GM12891 (cell line): Measurements from ENCODE around the gene PGS1.

ENCODE experiments used
- DNase-seq: peaks from one replicate; pipeline ENCODE4 v3.0.0; 2011; ENCODE audit warnings: low spot score; ENCODE audit not compliant: insufficient read length
- FAIRE-seq: peaks from 2 replicates; lab custom pipeline; 2011; peaks lifted over from hg19 to GRCh38; lab: Jason Lieb, UNC
- PAX5 ChIP-seq: IDR thresholded peaks from 2 replicates; pipeline ENCODE4 v1.6.1; 2011; ENCODE audit warnings: low read length, moderate library complexity, mild to moderate bottlenecking; ENCODE audit not compliant: insufficient read depth, severe bottlenecking
- POLR2A ChIP-seq: IDR thresholded peaks from 2 replicates; pipeline ENCODE4 v1.6.1; 2011; ENCODE audit warnings: low read depth, low read length, control low read depth
- POLR2AphosphoS5 ChIP-seq: IDR thresholded peaks from 2 replicates; pipeline ENCODE4 v1.6.1; 2011; ENCODE audit warnings: low read depth, low read length, control low read depth
- POU2F2 ChIP-seq: IDR thresholded peaks from 2 replicates; pipeline ENCODE4 v1.6.1; 2011; ENCODE audit warnings: low read depth, mild to moderate bottlenecking, control low read depth, low read length, moderate library complexity
- SPI1 ChIP-seq: IDR thresholded peaks from 2 replicates; pipeline ENCODE4 v1.6.1; 2011; ENCODE audit warnings: low read depth, low read length, control low read depth
- TAF1 ChIP-seq: IDR thresholded peaks from 2 replicates; pipeline ENCODE4 v1.6.1; 2011; ENCODE audit warnings: low read depth, low read length, control low read depth

PGS1 gene

GRCh38 chr17:78383725-78384471 lies 5.4 kb downstream of the PGS1 start:
- TF ChIP-seq PAX5 (no peak), TAF1 (no peak), POLR2AphosphoS5 (0 out of 2 replicates have a peak, but pooled peaks have one; percentile 36), POLR2A (no peak), SPI1 (peak; percentile 53; the same call in 1 of the 2 replicates), POU2F2 (no peak)
- FAIRE-seq (peak; percentile 41), DNase-seq (no peak)

- FAIRE-seq (peak; percentile 38), DNase-seq (no peak)
- TF ChIP-seq SPI1 (no peak), POLR2A (no peak), POLR2AphosphoS5 (no peak), TAF1 (no peak), PAX5 (no peak), POU2F2 (no peak)
Measured at GRCh38 chr17:78384479-78385175, 6.2 kb downstream of the PGS1 start.

- TF ChIP-seq POLR2AphosphoS5 (no peak), SPI1 (peak; percentile 99)
- peak; percentile 58 for FAIRE-seq
- DNase-seq, result no peak
Measured at GRCh38 chr17:78387977-78388941, 9.8 kb downstream of the PGS1 start.

GRCh38 chr17:78390241-78391050 lies 12.0 kb downstream of the PGS1 start:
- DNase-seq, result no peak
- FAIRE-seq, result no peak
- TF ChIP-seq POLR2A (no peak), POLR2AphosphoS5 (no peak), POU2F2 (no peak), TAF1 (no peak), SPI1 (no peak), PAX5 (no peak)

- FAIRE-seq (no peak), DNase-seq (no peak)
- TF ChIP-seq POLR2A, result no peak
- no peak for TF ChIP-seq TAF1
- TF ChIP-seq POU2F2, result no peak
- TF ChIP-seq POLR2AphosphoS5, result no peak
- TF ChIP-seq SPI1, result no peak
- TF ChIP-seq PAX5, result no peak
Measured at GRCh38 chr17:78391051-78391431, 12.6 kb downstream of the PGS1 start.

GRCh38 chr17:78391843-78392242 lies 13.4 kb downstream of the PGS1 start:
- no peak for TF ChIP-seq SPI1
- TF ChIP-seq PAX5, result no peak
- TF ChIP-seq POLR2AphosphoS5, result no peak
- no peak for FAIRE-seq
- no peak for DNase-seq

GRCh38 chr17:78392295-78392694 lies 13.8 kb downstream of the PGS1 start:
- DNase-seq, result no peak
- no peak for FAIRE-seq
- TF ChIP-seq POLR2A (no peak), POLR2AphosphoS5 (no peak), POU2F2 (no peak), PAX5 (no peak), TAF1 (no peak), SPI1 (no peak)

- TF ChIP-seq POU2F2, result no peak
- no peak for TF ChIP-seq POLR2A
- no peak for TF ChIP-seq POLR2AphosphoS5
- no peak for TF ChIP-seq TAF1
- no peak for TF ChIP-seq PAX5
- TF ChIP-seq SPI1, result no peak
- no peak for FAIRE-seq
- DNase-seq, result no peak
Measured at GRCh38 chr17:78393575-78393974, 15.1 kb downstream of the PGS1 start.

GRCh38 chr17:78394209-78394608 lies 15.8 kb downstream of the PGS1 start:
- no peak for FAIRE-seq
- no peak for DNase-seq
- TF ChIP-seq POLR2AphosphoS5, result no peak
- no peak for TF ChIP-seq TAF1
- no peak for TF ChIP-seq SPI1
- TF ChIP-seq POLR2A, result no peak
- TF ChIP-seq POU2F2, result no peak
- no peak for TF ChIP-seq PAX5
